BLaER1 (cell line): Measurements from ENCODE around the gene SLC12A1.

Source experiments
- H3K27ac ChIP-seq: shearing (Covaris generic); formaldehyde crosslinking; 2 replicates; pipeline ENCODE4 v1.8.1; 2022
- H3K27me3 ChIP-seq: shearing (Covaris generic); formaldehyde crosslinking; 2 replicates; pipeline ENCODE4 v1.8.1; 2022
- H3K36me3 ChIP-seq: shearing (Covaris generic); formaldehyde crosslinking; 2 replicates; pipeline ENCODE4 v1.8.1; 2022
- H3K4me1 ChIP-seq: shearing (Covaris generic); formaldehyde crosslinking; 2 replicates; pipeline ENCODE4 v1.8.1; 2022
- H3K4me2 ChIP-seq: shearing (Covaris generic); formaldehyde crosslinking; 2 replicates; pipeline ENCODE4 v1.8.1; 2022
- H3K4me3 ChIP-seq: shearing (Covaris generic); formaldehyde crosslinking; 2 replicates; pipeline ENCODE4 v1.8.1; 2022
- H3K9ac ChIP-seq: shearing (Covaris generic); formaldehyde crosslinking; 2 replicates; pipeline ENCODE4 v1.8.1; 2022
- H3K9me3 ChIP-seq: shearing (Covaris generic); formaldehyde crosslinking; 2 replicates; pipeline ENCODE4 v1.8.1; 2022
- H4K20me1 ChIP-seq: shearing (Covaris generic); formaldehyde crosslinking; 2 replicates; pipeline ENCODE4 v1.8.1; 2022
- Cebpa-rat ChIP-seq: shearing (Covaris generic); IDR thresholded peaks from 2 replicates; pipeline ENCODE4 v1.8.1; 2022

SLC12A1 gene

DNA sequence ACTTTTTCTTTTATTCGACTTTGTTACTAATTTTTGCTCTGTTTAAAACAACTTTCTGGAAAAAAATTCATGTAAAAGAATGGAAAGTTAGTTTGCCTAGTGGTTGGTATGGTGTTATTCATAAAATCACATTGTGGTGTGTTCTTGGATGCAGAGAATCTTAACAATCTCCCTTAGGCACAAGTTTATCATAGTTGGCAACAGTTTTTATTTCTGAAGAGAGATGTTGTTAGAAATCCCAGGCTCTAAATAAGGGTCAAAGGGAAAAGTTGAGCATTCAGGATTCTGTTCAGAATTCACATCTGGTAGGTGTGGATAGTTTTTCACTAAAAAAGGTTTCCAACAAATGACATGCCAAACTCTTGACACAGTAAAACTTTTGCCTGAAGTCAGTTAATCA lies 131.5 kb downstream of the SLC12A1 start:
- H3K4me1 ChIP-seq: peaks cover 31% of the 10 kb centered on the region
- no peak for TF ChIP-seq Cebpa-rat
- H3K9ac ChIP-seq: no peak overlapping the region
- H3K27ac ChIP-seq: no peak overlapping the region
- H3K36me3 ChIP-seq: peaks cover 74% of the 10 kb centered on the region
- H3K9me3 ChIP-seq: no peaks in the 10 kb centered on the region
- H3K27me3 ChIP-seq: no peaks in the 10 kb centered on the region
- no peak overlapping the region for H3K4me2 ChIP-seq
- no peak overlapping the region for H3K4me3 ChIP-seq
- H4K20me1 ChIP-seq: peaks cover 47% of the 10 kb centered on the region

DNA sequence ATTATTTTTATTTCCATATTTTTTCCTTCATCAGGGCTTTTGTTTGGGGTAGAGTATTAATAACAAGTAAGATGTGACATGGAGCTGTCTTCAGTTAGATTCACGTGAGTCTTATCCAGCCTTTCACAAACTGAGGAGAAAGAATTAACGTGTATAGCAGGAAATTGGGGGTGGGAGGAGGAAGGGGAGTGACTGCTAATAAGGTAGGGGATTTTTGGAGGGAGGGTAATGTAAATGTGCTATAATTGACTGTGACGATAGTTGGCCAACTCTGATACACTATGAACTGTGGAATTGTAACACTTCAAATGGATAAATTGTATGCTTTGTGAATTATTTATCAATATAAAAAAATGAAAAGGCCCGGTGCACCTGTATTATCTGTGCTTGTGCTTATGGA lies 134.0 kb downstream of the SLC12A1 start:
- Histone ChIP-seq H3K4me1 (peaks cover 6% of the 10 kb centered on the region), H3K4me3 (no peak overlapping the region), H3K4me2 (no peak overlapping the region), H3K27me3 (no peaks in the 10 kb centered on the region), H4K20me1 (peaks cover 42% of the 10 kb centered on the region), H3K9ac (no peak overlapping the region), H3K9me3 (no peaks in the 10 kb centered on the region), H3K27ac (no peak overlapping the region), H3K36me3 (peaks cover 84% of the 10 kb centered on the region)
- no peak for TF ChIP-seq Cebpa-rat

DNA sequence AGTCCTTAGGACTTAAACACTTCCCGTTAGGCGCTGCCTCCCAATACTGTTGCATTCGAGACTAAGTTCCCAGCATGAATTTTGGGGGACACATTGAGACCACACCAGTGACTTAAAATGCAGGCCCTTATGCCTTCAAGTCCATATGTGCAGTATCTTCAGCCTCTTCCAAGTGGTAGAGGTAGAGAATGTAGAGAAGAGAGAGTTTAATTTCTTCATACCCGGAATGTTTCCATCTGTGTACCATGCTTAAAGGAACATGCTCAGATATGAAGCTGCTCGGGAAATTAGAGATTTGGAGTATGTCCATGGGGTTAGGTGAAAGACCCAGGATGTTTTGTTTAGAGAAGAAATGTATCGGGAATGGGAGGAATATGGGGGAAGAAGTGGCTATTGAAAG lies 137.8 kb downstream of the SLC12A1 start:
- Histone ChIP-seq H3K36me3 (peaks cover 62% of the 10 kb centered on the region), H3K9ac (no peak overlapping the region), H3K27me3 (no peaks in the 10 kb centered on the region), H3K4me1 (no peaks in the 10 kb centered on the region), H3K4me3 (no peak overlapping the region), H3K9me3 (no peaks in the 10 kb centered on the region), H4K20me1 (peaks cover 25% of the 10 kb centered on the region; the same call in 1 of the 2 replicates), H3K27ac (no peak overlapping the region), H3K4me2 (no peak overlapping the region)
- no peak for TF ChIP-seq Cebpa-rat

DNA sequence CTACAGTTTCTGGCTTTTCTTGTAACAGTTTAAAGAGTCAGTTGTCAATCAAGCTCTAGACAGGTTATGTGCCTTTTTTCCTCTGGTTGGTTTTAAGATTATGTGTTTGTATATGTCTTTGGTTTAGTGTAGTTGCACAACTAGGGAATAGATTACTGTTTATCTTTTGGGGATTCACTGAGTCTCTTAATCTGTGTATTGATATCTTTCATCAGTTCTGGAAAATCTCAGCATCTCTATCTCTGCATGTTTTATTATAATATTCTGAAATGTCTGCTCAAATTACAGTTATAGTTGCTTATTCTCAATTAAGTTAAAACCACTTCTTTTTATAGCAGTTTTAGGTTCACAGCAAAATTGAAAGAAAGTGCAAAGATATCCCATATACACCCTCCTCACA lies 139.4 kb downstream of the SLC12A1 start:
- H4K20me1 ChIP-seq: peaks cover 15% of the 10 kb centered on the region; the same call in 1 of the 2 replicates
- no peak overlapping the region for H3K27ac ChIP-seq
- no peaks in the 10 kb centered on the region for H3K4me1 ChIP-seq
- TF ChIP-seq Cebpa-rat: no peak
- H3K4me2 ChIP-seq: no peak overlapping the region
- no peak overlapping the region for H3K4me3 ChIP-seq
- H3K9me3 ChIP-seq: no peaks in the 10 kb centered on the region
- H3K9ac ChIP-seq: no peak overlapping the region
- H3K36me3 ChIP-seq: peaks cover 47% of the 10 kb centered on the region
- H3K27me3 ChIP-seq: no peaks in the 10 kb centered on the region

DNA sequence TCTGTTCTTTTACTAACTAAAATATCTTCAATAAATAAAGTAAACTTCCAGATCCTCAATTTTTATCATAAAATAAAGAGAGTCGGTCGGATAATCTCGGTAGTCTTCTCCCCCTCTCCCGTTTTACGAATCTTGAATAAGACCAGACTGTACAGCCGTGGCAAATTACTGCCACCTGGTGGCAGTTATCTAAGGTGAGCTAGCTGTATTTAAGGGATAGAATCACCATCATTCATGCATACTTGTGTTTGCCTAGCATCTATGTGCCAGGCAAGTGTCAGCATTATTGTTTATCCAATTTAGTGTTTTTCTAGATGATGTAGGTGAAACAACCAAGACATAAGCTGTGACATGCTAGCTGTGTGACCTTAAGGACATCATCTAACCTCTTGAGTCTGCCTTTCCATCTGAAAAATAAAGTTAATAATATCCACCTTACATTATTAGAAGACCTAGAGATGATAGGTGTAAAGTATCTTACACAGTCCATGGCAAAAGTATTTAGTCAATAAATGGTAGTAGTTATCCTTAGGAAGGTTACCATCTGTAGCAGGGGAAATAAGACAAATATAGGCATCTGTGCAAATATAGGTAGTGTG lies 146.5 kb downstream of the SLC12A1 start:
- no peaks in the 10 kb centered on the region for H3K9me3 ChIP-seq
- no peak overlapping the region for H3K27ac ChIP-seq
- TF ChIP-seq Cebpa-rat: no peak
- H3K27me3 ChIP-seq: no peaks in the 10 kb centered on the region
- no peak overlapping the region for H3K4me3 ChIP-seq
- no peaks in the 10 kb centered on the region for H3K4me1 ChIP-seq
- no peaks in the 10 kb centered on the region for H4K20me1 ChIP-seq
- H3K36me3 ChIP-seq: no peaks in the 10 kb centered on the region
- H3K9ac ChIP-seq: no peak overlapping the region
- no peak overlapping the region for H3K4me2 ChIP-seq
